ENCODE data around the gene GJB5. TPM values are rescaled to one million over a fixed set of nuclear protein-coding genes. Genes with fewer than 3 reads are reported as not detected.

Gene GJB5
- total RNA-seq, 1 experiment from 2014 or later: not detected

DNA sequence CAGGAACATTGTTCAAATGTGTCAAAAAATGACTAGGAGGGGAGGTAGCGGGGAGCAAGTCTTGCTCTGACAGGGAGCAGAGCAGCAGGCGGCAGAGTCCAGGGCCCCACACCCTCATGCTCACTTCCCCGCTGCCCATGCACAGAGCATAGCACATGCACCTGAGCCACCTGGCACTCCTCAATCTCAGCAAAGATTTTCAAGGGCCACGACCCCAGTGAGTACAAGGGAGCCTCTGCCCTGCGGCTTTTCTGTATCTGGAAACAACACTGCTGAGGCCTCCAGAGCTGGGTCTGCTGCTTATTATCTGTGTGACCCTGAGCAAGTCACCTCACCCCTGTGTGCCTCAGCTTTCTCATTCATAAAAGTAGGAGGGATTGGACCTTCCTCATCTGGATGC, 25.1 kb downstream of the GJB5 start:
- intact Hi-C loops (cut with micrococcal nuclease; ENCODE audit: unreplicated experiment): no loop called here
- peaks cover 5% of the 10 kb centered on the region; the same call in 1 of the 2 replicates for H3K4me1 ChIP-seq
- no peak for DNase-seq
- H3K9me3 Mint-ChIP-seq (ENCODE audit: unreplicated experiment): no peaks in the 10 kb centered on the region
- H3K27me3 ChIP-seq (replicated peaks; ENCODE audit: control insufficient read depth, insufficient read depth, low read length): no peaks in the 10 kb centered on the region
- no peaks in the 10 kb centered on the region for H3K36me3 Mint-ChIP-seq (ENCODE audit: insufficient read depth, unreplicated experiment)
- BruUV-seq (replicated peaks): no TSS peak
- no peak overlapping the region for H3K27ac Mint-ChIP-seq (ENCODE audit: unreplicated experiment)
- CTCF ChIA-PET: no interaction called here
- no peak overlapping the region for H3K4me3 Mint-ChIP-seq (ENCODE audit: unreplicated experiment)
- no peaks in the 10 kb centered on the region for H3K4me1 Mint-ChIP-seq (ENCODE audit: low read depth, unreplicated experiment)
- H3K4me3 ChIP-seq (ENCODE audit: low read depth, low read length): no peak overlapping the region
- H3K9me3 ChIP-seq: no peaks in the 10 kb centered on the region
- H3K36me3 ChIP-seq (ENCODE audit: control insufficient read depth, insufficient read depth, low read length): no peaks in the 10 kb centered on the region
- peaks cover 3% of the 10 kb centered on the region for H3K27me3 Mint-ChIP-seq (ENCODE audit: insufficient read depth, unreplicated experiment)
- POLR2A ChIA-PET: no interaction called here
- TF ChIP-seq, protein P1, sequence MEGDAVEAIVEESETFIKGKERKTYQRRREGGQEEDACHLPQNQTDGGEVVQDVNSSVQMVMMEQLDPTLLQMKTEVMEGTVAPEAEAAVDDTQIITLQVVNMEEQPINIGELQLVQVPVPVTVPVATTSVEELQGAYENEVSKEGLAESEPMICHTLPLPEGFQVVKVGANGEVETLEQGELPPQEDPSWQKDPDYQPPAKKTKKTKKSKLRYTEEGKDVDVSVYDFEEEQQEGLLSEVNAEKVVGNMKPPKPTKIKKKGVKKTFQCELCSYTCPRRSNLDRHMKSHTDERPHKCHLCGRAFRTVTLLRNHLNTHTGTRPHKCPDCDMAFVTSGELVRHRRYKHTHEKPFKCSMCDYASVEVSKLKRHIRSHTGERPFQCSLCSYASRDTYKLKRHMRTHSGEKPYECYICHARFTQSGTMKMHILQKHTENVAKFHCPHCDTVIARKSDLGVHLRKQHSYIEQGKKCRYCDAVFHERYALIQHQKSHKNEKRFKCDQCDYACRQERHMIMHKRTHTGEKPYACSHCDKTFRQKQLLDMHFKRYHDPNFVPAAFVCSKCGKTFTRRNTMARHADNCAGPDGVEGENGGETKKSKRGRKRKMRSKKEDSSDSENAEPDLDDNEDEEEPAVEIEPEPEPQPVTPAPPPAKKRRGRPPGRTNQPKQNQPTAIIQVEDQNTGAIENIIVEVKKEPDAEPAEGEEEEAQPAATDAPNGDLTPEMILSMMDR (IDR thresholded peaks at IDR 0.05; ENCODE audit: insufficient read depth in 1 of 2, low read depth in 1 of 2, low read length in 1 of 2, severe bottlenecking in 1 of 2, unreplicated experiment in 1 of 2): no peak

DNA sequence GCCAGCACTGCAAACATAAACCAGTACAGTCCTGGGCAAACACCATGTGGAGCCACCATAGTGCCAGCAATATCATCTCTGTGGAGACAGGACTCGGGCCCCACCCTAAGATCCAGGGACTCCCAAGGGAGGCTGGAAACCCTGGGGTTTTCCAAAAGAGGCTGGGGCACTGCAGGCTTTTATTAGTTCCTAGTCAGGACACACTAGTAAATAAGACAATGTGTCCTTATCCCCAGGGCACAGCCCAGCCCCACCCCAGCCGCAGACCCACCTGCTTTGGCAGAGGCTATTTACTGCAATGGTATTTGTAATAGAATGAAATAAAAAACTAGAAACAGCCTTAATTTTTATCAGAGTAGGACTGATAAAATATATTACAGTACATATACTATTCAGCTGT, 25.7 kb downstream of the GJB5 start:
- CTCF ChIA-PET: no interaction called here
- POLR2A ChIA-PET: no interaction called here
- no peaks in the 10 kb centered on the region for H3K4me1 Mint-ChIP-seq (ENCODE audit: low read depth, unreplicated experiment)
- no peaks in the 10 kb centered on the region for H3K9me3 Mint-ChIP-seq (ENCODE audit: unreplicated experiment)
- H3K36me3 Mint-ChIP-seq (ENCODE audit: insufficient read depth, unreplicated experiment): no peaks in the 10 kb centered on the region
- no peaks in the 10 kb centered on the region for H3K9me3 ChIP-seq
- H3K36me3 ChIP-seq (ENCODE audit: control insufficient read depth, insufficient read depth, low read length): no peaks in the 10 kb centered on the region
- no peak overlapping the region for H3K4me3 ChIP-seq (ENCODE audit: low read depth, low read length)
- no peak for DNase-seq
- TF ChIP-seq, protein P1 (IDR thresholded peaks at IDR 0.05; ENCODE audit: insufficient read depth in 1 of 2, low read depth in 1 of 2, low read length in 1 of 2, severe bottlenecking in 1 of 2, unreplicated experiment in 1 of 2): no peak
- H3K27me3 ChIP-seq (replicated peaks; ENCODE audit: control insufficient read depth, insufficient read depth, low read length): no peaks in the 10 kb centered on the region
- H3K4me1 ChIP-seq: peaks cover 5% of the 10 kb centered on the region; the same call in 1 of the 2 replicates
- H3K27me3 Mint-ChIP-seq (ENCODE audit: insufficient read depth, unreplicated experiment): peaks cover 3% of the 10 kb centered on the region
- peak overlapping the region; percentile 48 for H3K4me3 Mint-ChIP-seq (ENCODE audit: unreplicated experiment)
- intact Hi-C loops (cut with micrococcal nuclease; ENCODE audit: unreplicated experiment): no loop called here
- no peak overlapping the region for H3K27ac Mint-ChIP-seq (ENCODE audit: unreplicated experiment)
- BruUV-seq (replicated peaks): no TSS peak

DNA sequence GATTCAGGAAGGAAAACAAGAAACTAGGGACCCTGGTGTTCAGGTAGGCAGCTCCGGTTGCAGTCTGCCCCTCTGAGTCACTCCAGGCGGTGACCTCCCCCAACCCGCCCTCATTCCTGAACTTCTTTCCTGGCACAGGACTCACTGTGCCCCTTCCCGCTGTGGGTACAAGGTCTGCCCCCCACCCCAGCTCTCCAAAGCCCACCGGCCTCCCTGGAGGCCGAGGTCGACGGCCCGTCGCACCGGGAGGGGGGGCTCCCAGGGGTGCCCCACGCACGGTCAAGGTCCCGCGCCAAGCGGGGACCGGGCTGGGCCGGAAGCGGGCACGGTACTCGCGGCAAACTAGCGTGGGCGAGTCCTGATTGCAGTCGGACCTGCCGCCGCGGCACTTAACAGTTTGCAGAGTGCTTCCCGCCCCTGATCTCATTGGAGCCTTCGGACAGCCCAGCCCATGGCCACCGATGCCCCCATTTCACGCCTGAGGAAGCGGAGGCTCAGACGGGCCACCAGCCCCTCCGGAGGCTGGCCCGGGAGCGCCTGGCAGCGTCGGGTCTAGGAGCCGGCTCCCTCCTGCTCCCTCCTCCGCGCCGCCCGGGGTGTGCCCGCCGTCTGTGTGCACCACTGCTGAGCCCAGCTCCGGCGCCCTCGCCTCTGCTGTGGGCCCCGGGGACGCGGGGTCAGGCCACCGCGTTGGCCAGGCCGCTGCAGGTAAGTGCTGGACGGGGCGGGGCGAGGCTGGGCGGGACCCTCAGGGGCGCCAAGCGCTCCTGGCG, 26.4 kb downstream of the GJB5 start, which contains the start of gene GJB3:
Gene GJB3 (plus strand): TSS at position 144 of the 773 bp plus-strand sequence. CDS start 3,549 bp downstream, outside the sequence.
- DNase-seq: peak in 1 of 2 experiments; percentile 11
- POLR2A ChIA-PET: no interaction called here
- no peaks in the 10 kb centered on the region for H3K36me3 Mint-ChIP-seq (ENCODE audit: insufficient read depth, unreplicated experiment)
- no peaks in the 10 kb centered on the region for H3K9me3 ChIP-seq
- TF ChIP-seq, protein P1 (IDR thresholded peaks at IDR 0.05; ENCODE audit: insufficient read depth in 1 of 2, low read depth in 1 of 2, low read length in 1 of 2, severe bottlenecking in 1 of 2, unreplicated experiment in 1 of 2): peak in 1 of 2 experiments; percentile 5
- intact Hi-C loops (cut with micrococcal nuclease; ENCODE audit: unreplicated experiment): no loop called here
- H3K27ac Mint-ChIP-seq (ENCODE audit: unreplicated experiment): no peak within 1 kb of the TSS
- no TSS peak for BruUV-seq (replicated peaks)
- CTCF ChIA-PET: interaction anchor here (0.7 to 1.1 kb wide), 2 partner anchors 39 to 927 kb away, joined by 3 to 8 read pairs; no protein-coding TSS in a partner anchor
- H3K9me3 Mint-ChIP-seq (ENCODE audit: unreplicated experiment): no peaks in the 10 kb centered on the region
- H3K4me3 ChIP-seq (ENCODE audit: low read depth, low read length): peak within 1 kb of the TSS; percentile 43
- no peaks in the 10 kb centered on the region for H3K27me3 ChIP-seq (replicated peaks; ENCODE audit: control insufficient read depth, insufficient read depth, low read length)
- H3K36me3 ChIP-seq (ENCODE audit: control insufficient read depth, insufficient read depth, low read length): no peaks in the 10 kb centered on the region
- H3K4me1 ChIP-seq: peaks cover 5% of the 10 kb centered on the region; the same call in 1 of the 2 replicates
- peaks cover 3% of the 10 kb centered on the region for H3K27me3 Mint-ChIP-seq (ENCODE audit: insufficient read depth, unreplicated experiment)
- no peaks in the 10 kb centered on the region for H3K4me1 Mint-ChIP-seq (ENCODE audit: low read depth, unreplicated experiment)
- H3K4me3 Mint-ChIP-seq (ENCODE audit: unreplicated experiment): peak within 1 kb of the TSS; percentile 48

All from Caco-2 (cell line).